Activated CD8-positive, alpha-beta memory T cell treated with anti-CD3 and anti-CD28 coated beads, Interleukin-2, amount 50 U/mL, for 1 hour (primary cell): ENCODE results near the gene OR2M2.

Experiments
- DNase-seq: peaks from one replicate; pipeline ENCODE4 v3.0.0-alpha.2; 2020; ENCODE audit errors: extremely low read depth

The OR2M2 gene, protein sequence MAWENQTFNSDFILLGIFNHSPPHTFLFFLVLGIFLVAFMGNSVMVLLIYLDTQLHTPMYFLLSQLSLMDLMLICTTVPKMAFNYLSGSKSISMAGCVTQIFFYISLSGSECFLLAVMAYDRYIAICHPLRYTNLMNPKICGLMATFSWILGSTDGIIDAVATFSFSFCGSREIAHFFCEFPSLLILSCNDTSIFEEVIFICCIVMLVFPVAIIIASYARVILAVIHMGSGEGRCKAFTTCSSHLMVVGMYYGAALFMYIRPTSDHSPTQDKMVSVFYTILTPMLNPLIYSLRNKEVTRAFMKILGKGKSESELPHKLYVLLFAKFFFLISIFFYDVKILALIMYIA

DNA sequence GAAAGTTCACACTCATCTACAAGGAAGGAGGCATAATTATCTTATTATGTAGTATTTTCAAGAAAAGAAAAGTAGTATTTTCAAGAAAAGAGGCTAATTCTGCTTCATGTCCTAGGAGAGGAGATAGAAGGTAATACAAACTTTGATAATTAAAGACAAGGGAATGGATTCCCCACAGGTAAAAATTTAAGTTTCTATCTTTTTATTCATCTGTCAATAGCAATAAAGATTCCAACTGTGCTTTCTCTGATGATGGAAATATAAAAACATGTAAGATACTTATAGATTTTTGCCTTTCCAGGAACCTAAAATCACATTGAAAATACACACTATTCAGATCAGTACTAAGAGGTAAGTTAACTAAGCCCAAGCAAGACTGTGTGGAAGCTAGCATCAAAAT lies at the start of gene OR2M2:
OR2M2 (plus strand) TSS at position 301 of the 400 bp plus-strand sequence. CDS start 5,165 bp downstream, outside the sequence.
- DNase-seq: no peak

DNA sequence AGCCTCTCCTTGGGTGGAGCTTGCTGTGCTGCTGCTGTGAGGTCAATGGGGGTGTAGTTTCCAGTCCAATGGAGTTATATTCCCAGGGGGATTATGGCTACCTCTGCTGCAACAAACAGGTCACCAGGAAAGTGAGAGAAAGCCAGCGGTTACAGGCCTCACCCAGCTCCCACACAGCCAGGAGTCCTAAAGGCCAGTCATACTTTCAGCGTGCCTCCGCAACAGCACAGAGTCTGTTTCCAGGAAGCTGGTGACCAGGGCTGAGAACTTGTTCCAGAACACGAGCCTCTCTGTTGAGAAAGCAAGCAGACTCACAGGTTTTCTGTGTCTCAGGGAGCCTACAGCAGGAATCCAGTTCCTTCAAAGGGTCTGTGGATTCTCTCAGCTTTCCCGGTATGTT lies 47.0 kb upstream of the OR2M2 start:
- DNase-seq: no peak

DNA sequence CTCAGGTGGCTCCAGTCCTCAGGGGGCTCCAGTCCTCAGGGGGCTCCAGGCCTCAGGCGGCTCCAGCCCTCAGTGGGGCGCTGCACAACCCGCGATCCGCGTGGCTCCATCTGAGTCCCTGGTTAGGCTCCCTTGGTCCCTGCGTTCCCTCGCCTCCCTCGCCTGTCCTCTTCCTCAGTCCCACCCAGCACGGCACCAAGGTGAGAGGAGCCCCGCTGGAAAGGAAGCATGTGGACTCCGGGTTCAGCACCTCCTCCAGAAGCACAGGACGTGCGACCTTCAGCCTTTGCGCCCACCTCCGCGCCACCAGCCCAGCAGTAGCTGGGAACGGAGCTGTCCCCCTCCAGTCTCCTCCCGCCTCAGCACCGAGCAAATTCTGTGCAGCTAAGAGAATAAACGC lies 37.8 kb upstream of the OR2M2 start:
- no peak for DNase-seq

DNA sequence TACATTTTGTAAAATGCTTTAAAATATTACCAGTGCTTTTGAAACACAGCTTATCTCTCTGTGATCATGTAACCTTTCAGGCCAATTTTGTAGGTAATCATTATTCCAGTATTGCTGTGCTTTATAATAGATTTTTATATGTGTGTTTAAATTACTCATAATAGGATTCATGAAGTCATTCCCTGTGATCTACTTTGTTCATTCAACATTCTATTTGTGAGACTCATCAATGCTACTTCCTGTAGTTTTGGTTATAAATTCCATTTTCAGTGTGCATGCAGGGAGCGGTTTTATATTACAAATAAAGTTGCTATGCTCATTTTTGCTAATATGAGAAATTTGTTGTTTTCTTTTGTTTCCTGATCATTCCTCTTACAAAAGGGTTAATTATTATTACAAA lies 33.8 kb upstream of the OR2M2 start:
- DNase-seq: no peak

DNA sequence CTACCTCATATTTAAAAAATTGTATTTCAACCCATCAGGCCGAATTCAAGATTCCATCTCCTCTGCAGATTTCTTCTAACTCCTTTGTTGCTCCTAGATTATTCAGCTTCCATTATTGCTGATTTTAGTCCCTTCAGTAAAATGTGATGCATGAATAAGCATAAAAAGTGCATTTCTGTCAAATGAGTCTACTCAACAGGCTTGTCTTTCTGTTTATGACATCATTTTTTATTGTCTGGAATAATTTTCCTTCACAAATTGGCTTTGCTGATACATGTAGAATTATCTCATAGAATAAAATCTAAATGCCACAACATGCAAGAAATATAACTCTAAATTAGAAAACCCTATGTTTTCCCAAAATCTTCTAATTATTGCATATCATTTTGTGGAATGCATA lies 31.3 kb upstream of the OR2M2 start:
- DNase-seq: no peak

DNA sequence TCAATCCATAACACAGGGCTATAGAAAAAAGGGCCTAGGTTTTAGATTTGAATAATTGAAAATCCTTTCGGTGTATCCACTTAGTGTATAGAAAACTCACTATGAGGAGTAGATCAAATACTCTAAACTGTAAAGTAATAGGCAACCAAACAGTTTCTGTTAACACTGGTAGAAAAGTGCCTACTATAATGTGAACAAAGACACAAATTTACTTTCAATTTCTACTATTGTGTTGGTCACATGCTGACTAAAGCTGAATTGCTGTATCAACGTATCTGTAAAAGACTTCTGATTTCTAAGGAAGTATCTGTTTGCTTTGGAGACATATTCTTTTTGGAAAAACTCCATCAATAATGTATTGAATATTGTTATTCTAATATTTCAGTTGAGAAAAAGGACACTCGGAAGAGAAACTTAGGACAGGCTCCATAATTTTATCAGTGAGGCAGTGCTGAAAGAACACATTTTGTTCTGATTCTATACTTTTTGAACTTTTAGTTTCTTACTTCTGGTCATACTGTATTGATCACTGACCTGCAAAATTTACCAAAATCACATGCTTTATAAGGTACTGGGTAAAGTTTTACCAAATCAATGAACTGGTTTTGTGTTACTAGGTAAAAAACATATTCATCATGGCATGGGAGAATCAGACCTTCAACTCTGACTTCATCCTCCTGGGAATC lies 30.0 kb upstream of the OR2M2 start, which contains the start of gene OR2M5:
OR2M5 (plus strand) TSS at position 636 of the 686 bp plus-strand sequence; CDS start at position 636, 0 bp downstream.
- no peak for DNase-seq

DNA sequence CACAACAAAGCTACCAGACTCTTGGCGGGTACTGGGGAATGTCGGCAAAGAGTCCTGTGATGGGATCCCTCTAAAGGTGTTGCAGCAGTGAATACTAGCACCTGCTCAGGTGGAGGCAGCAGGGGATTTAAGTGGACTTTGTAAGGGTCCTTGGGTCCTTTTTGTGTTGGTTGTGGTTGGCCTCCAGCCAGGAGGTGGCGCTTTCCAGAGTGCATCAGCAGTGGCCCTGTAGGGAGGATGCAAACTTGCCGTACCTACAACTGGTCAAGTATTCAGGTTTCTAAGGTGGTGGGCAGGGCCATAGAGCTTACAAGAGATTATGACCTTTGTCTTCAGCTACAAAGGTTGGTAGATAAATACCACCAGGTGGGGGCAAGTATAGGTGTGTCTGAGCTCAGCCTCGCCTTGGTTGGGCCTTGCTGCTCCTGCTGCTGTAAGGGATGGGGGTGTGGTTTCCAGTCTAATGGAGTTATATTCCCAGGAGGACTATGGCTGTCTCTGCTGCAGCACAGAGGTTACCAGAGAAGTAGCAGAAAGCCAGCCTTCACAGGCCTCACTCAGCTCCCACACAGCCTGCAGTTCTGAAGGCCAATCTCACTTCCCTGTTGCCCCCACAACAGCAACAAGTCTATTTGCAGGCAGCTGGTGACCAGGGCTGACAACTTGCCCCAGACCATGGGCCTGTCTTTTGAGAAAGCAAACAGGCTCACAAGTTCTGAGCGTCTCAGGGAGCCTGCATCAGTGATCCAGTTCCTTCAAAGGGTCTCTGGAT lies 22.4 kb upstream of the OR2M2 start:
- DNase-seq: no peak

DNA sequence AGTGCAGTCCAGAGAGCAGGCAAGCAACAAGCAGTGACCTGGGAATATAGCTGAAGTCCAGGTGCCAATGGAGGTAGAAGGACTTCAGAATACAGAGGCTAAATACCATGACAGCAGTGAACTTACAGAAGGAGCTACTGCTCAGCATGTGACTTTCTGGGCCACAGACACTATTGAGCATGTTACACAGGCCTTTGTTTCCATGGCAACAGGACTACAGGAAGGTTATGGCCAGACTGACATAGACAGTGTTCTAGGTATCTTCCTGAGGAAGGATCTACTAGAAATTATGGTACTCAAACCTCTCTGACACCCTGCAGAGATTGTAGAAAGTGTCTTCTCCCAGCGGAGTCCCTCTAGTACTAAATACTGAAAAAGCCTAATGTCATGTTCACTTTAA lies 18.7 kb upstream of the OR2M2 start:
- DNase-seq: no peak

DNA sequence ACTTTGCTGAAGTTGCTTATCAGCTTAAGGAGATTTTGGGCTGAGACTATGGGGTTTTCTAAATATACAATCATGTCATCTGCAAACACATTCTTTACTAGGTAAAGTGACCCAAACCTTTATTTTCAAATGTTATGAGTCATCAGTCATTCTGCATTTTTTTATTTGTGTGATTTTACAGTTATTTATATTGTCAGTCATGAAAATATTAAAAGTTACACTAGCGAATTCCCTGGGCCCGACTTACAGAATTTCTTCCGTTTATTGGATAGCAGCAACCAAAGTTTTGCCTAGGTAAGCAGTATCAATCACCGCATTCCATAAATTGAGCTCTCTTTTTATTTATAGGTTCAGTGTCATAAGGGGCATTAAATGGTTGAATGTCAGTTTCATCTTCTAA lies 15.9 kb upstream of the OR2M2 start:
- DNase-seq: no peak

DNA sequence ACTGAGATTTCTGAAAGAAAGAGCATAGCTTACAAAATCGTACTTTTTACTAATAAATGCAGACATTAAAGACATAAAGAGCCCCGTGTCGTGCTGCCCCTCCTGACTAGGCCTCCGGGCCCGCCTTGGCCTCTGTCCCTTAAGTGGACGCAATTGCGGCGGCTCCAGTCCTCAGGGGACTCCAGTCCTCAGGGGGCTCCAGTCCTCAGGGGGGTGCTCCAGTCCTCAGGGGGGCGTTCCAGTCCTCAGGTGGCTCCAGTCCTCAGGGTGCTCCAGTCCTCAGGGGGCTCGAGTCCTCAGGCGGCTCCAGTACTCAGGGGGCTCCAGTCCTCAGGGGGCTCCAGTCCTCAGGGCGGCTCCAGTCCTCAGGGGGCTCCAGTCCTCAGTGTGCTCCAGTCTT lies 10.6 kb upstream of the OR2M2 start:
- DNase-seq: no peak

DNA sequence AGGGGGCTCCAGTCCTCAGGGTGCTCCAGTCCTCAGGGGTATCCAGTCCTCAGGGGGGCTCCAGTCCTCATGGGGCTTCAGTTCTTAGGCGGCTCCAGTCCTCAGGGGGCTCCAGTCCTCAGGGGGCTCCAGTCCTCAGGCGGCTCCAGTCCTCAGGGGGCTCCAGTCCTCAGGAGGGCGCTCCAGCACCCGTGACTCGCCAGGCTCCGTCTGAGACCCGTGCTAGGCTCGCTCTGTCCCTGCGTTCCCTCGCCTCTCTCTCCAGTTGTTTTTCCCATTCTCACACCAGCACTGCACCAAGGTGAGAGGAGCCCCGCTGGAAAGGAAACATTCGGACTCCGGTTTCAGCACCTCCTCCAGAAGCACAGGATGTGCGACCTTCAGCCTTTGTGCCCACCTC lies 9.4 kb upstream of the OR2M2 start:
- no peak for DNase-seq

DNA sequence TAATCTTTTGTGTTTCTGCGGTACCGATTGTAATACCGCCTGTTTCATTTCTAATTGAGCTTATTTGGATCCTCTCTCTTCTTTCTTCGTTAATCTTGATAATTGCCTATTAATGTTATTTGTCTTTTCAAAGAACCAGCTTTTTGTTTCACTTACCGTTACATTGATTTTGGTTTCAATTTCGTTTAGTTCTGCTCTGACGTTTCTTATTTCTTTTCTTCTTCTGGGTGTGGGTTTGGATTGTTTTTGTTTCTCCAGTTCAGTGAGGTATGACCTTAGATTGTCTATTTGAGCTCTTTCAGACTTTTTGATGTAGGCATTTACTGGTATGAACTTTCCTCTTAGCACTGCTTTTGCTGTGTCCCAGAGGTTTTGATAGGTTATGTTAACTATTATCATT lies 9.4 kb downstream of the OR2M2 start:
- DNase-seq: no peak

DNA sequence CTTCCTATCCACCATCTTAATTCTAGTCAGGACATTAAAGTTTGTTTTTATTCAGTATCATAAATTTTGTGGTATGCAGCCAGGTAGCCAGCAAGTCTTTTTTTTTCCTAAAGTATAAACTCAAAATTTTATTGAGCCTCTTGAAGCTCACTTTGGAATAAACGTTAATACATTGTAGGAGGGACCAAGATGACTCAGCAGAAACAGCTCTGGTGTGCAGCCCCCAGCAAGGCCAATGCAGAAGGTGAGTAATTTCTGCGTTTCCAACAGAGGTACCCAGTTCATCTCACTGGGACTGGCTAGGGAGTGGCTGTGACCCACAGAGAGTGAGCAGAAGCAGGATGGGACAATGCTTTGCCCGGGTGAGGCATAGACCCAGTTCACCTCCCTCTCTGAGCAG lies 12.7 kb downstream of the OR2M2 start:
- no peak for DNase-seq

DNA sequence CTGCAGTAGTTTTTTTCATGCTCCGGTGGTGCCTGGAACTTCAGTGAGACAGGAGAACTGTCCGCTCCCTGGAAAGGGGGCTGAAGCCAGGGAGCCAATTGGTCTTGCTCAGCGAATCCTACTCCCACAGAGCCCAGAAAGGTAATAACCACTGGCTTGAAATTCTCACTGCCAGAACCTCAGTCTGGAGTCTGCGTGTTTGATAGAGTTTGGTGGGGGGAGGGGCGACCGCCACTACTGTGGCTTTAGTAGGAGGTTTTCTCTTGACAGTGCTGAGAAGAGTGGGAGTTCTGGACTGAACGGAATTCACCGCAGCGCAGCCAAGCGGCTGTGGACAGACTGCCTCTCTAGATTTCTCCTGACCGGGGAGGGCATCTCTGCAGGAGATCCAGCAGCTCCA lies 14.4 kb downstream of the OR2M2 start:
- DNase-seq: no peak

DNA sequence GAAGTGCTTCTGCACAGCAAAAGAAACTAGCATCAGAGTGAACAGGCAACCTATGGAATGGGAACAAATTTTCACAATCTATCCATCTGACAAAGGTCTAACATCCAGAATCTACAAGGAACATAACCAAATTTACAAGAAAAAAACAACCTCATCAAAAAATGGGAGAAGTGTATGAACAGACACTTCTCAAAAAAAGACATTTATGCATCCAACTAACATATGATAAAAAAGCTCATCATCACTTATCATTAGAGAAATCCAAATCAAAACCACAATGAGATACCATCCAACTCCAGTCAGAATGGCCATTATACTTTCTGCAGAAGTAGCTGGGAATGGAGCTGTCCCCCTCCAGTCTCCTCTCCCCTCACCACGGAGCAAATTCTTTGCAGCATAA lies 19.5 kb downstream of the OR2M2 start:
- DNase-seq: no peak

DNA sequence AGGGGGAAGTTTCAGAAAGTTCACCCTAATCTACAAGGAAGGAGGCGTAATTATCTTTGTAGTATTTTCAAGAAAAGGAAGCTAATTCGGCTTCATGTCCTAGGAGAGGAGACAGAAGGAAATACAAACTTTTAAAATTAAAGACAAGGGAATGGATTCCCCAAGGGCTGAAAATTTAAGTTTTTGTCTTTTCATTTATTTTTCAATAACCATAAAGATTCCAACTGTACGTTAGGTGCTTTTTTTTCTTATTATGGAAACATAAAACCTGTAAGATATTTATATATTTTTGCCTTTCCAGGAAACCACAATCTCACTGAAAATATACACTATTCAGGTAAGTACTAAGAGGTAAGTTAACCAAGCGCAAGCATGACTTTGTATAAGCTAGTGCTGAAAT lies 22.3 kb downstream of the OR2M2 start, which contains the start of gene OR2M3:
OR2M3 (plus strand) TSS at position 301 of the 400 bp plus-strand sequence. CDS start 5,803 bp downstream, outside the sequence.
- no peak for DNase-seq

DNA sequence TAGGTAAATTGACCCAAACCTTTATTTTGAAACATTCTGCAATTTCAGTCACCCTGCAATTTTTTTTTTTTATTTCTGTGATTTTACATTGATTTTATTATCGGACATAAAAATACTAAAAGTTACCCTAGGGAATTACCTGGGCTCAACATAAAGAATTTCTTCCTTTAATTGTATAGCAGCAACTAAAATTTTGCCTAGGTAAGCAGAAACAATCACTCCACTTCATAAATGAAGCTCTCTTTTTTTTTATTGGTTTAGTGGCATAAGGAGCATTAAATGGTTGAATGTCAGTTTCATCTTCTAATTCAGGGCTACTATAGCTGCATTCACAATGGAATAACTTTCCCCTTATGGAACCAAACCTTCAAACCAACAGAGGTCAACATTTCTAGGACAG lies 41.3 kb downstream of the OR2M2 start:
- DNase-seq: no peak

DNA sequence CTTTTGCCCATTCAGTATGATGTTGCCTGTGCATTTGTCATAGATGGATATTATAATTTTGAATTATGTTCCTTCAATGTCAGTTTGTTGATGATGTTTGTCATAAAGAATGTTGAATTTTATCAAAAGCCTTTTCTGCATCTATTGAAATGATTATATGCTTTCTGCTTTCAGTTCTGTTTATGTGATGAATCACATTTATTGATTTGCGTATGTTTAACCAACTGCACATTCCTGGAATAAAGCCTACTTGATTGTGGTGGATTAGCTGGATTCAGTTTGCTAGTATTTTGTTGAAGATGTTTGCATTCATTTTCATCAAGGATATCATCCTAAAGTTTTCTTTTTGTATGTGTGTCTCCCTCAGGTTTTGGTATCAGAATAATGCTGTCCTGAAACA lies 50.9 kb downstream of the OR2M2 start:
- DNase-seq: no peak

DNA sequence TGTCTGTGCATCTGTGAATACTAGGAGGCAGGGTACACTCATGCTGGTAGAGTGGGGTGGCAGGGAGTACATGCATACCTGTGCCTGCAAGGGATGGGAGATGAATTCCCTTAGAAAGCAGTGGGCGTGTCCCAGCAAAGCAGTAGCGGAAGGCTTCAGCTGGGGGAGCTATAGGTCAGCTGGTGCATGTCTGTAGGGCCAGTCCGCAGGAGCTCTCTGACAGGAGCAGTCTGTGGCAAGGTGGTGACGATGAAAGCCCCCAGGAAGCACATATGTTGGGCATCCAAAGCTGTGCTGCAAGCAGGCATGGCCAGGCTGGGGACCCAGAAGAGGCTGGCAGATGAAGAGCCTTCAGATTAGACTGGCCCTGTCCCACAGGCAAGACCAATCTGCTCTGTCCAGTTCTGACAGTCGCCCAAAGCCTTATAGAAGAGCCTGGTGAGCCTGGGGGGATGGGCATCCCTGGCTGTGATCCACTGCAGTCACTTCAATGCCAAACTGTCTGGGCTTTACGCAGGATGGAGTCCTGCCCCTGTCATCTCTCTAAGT lies 54.8 kb downstream of the OR2M2 start:
- DNase-seq: no peak
